MM.1S (cell line): Measurements from ENCODE around the gene HYDIN.
"Not testable (repeated sequence)": the region's sequence is repeated elsewhere in the genome, so short reads cannot be mapped to it uniquely, and the experiment has no call there.

Experiments
- DNase-seq: peaks from one replicate; pipeline ENCODE4 v3.0.0-alpha.2; 2015
- H2AFZ ChIP-seq: fragments of 300-600 bp; sonication (generic); 2 replicates; pipeline ENCODE4 v1.6.0; 2016; ENCODE audit warnings: antibody characterized with exemption, low read length
- H3F3A ChIP-seq: fragments of 300-600 bp; sonication (generic); 2 replicates; pipeline ENCODE4 v1.6.1; 2016; ENCODE audit warnings: mild to moderate bottlenecking, antibody characterized with exemption, low read length, moderate library complexity, mixed read lengths; ENCODE audit not compliant: insufficient read depth
- H3K27ac ChIP-seq: fragments of 300-600 bp; sonication (generic); 2 replicates; pipeline ENCODE4 v1.5.1; 2016; ENCODE audit warnings: mild to moderate bottlenecking, low read length
- H3K27me3 ChIP-seq: fragments of 300-600 bp; sonication (generic); replicated peaks from 2 replicates; pipeline ENCODE4 v1.6.0; 2016; ENCODE audit warnings: low read length; ENCODE audit not compliant: insufficient read depth
- H3K36me3 ChIP-seq: fragments of 300-600 bp; sonication (generic); replicated peaks from 2 replicates; pipeline ENCODE4 v1.6.1; 2016; ENCODE audit warnings: mild to moderate bottlenecking, low read length, mixed read lengths; ENCODE audit not compliant: insufficient read depth
- H3K4me1 ChIP-seq: fragments of 300-600 bp; sonication (generic); 2 replicates; pipeline ENCODE4 v1.6.1; 2016; ENCODE audit warnings: low read length, mixed read lengths
- H3K4me2 ChIP-seq: fragments of 300-600 bp; sonication (generic); 2 replicates; pipeline ENCODE4 v1.6.0; 2016; ENCODE audit warnings: low read depth, low read length
- H3K4me3 ChIP-seq: fragments of 300-600 bp; sonication (generic); 2 replicates; pipeline ENCODE4 v1.5.1; 2016; ENCODE audit warnings: low read length, mixed read lengths
- H3K79me2 ChIP-seq: fragments of 300-600 bp; sonication (generic); 2 replicates; pipeline ENCODE4 v1.6.1; 2016; ENCODE audit warnings: mixed run types, low read length, mixed read lengths
- H3K9ac ChIP-seq: fragments of 300-600 bp; sonication (generic); 2 replicates; pipeline ENCODE4 v1.6.1; 2016; ENCODE audit warnings: low read length, mixed read lengths
- H3K9me2 ChIP-seq: fragments of 300-600 bp; sonication (generic); replicated peaks from 2 replicates; pipeline ENCODE4 v1.6.1; 2016; ENCODE audit warnings: mild to moderate bottlenecking, low read length, mixed read lengths; ENCODE audit not compliant: insufficient read depth
- H3K9me3 ChIP-seq: fragments of 300-600 bp; sonication (generic); replicated peaks from 2 replicates; pipeline ENCODE4 v1.6.1; 2016; ENCODE audit warnings: mild to moderate bottlenecking, low read length, mixed read lengths; ENCODE audit not compliant: insufficient read depth
- H4K20me1 ChIP-seq: fragments of 300-600 bp; sonication (generic); 2 replicates; pipeline ENCODE4 v1.6.1; 2016; ENCODE audit warnings: mild to moderate bottlenecking, low read length, moderate library complexity, mixed read lengths; ENCODE audit not compliant: insufficient read depth

The HYDIN gene

GRCh38 chr16:70936781-70937525 lies 293.6 kb downstream of the HYDIN start:
- not testable (repeated sequence) for H3K27ac ChIP-seq, H3K9me2 ChIP-seq, H4K20me1 ChIP-seq, H3K4me3 ChIP-seq, H3K9ac ChIP-seq, DNase-seq, H2AFZ ChIP-seq, H3K79me2 ChIP-seq, H3K27me3 ChIP-seq, H3K9me3 ChIP-seq, H3F3A ChIP-seq, H3K4me2 ChIP-seq, H3K36me3 ChIP-seq, H3K4me1 ChIP-seq

DNA sequence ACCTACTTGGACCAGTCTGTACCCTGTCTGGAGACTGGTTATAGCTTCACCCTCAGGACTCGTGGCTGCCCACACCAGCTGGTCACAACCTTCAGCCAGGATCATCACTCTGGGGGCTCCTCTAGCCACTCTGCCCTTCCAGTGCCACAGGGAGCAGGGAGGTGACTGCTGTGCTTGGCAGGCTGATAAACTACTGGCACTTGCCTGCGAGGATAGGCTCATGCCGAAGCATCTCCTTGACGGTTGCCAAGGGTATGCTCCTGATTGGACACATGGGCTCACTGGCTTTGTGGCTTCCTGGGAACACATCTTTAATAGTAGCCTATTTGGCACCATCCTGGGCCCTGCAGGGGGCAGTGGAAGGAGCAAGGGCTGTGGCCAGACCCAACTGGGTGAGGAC lies 295.2 kb downstream of the HYDIN start:
- not testable (repeated sequence) for H3K79me2 ChIP-seq, H3K4me2 ChIP-seq, H3K9me3 ChIP-seq, H2AFZ ChIP-seq, H3K4me1 ChIP-seq, H3K36me3 ChIP-seq, H3K9ac ChIP-seq, H3K27me3 ChIP-seq, H3K27ac ChIP-seq, H3K4me3 ChIP-seq, H4K20me1 ChIP-seq, H3F3A ChIP-seq, DNase-seq, H3K9me2 ChIP-seq

DNA sequence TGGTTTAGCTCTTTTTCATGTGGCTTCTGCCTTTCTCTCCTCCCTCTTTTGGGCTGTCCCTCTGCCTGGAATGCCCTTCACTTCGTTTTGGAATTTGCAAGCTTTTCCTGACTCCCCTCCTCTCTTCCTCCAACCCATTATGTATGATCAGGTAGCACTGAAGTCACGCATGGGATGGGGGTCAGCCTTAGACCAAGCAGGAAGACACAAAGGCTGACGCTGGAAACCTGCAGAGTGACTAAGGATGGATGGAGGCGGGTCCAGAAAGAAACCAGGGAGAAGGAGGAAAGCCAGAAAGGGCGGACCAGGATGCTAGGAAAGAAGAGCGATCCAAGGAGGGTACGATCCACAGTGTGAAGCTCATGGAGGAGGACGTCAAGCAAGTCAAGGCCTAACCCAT lies 296.8 kb downstream of the HYDIN start:
- not testable (repeated sequence) for H3K4me1 ChIP-seq, H3K36me3 ChIP-seq, H2AFZ ChIP-seq, H3K9me2 ChIP-seq, H3K27ac ChIP-seq, H3K79me2 ChIP-seq, H3F3A ChIP-seq, H3K9ac ChIP-seq, H3K27me3 ChIP-seq, H3K4me2 ChIP-seq, H3K9me3 ChIP-seq, H3K4me3 ChIP-seq, DNase-seq, H4K20me1 ChIP-seq

GRCh38 chr16:70930757-70931156 lies 299.8 kb downstream of the HYDIN start:
- not testable (repeated sequence) for H3K9me3 ChIP-seq, H3K27ac ChIP-seq, H3K9me2 ChIP-seq, H3K9ac ChIP-seq, H3F3A ChIP-seq, DNase-seq, H3K36me3 ChIP-seq, H4K20me1 ChIP-seq, H3K4me3 ChIP-seq, H3K4me1 ChIP-seq, H3K27me3 ChIP-seq, H3K79me2 ChIP-seq, H2AFZ ChIP-seq, H3K4me2 ChIP-seq

DNA sequence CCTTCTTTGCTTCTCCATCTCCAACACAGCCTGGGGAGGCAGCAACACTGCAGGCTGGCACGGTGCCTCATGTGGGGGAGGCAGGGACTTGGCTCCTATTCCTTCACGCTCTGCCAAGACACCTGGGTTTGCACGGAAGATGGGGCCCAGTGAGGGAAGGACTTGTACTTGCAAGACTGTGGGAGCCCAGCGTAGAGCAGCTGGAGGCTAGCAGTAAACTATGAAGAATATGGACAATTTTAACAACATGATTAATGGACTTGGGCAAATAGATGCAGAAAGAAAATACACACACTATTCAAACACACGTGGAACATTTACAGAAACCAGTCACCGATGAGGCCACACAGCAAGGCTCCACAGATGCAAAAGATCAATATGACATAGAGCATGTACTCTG lies 308.4 kb downstream of the HYDIN start:
- DNase-seq, H3K9me2 ChIP-seq: not testable (repeated sequence)

DNA sequence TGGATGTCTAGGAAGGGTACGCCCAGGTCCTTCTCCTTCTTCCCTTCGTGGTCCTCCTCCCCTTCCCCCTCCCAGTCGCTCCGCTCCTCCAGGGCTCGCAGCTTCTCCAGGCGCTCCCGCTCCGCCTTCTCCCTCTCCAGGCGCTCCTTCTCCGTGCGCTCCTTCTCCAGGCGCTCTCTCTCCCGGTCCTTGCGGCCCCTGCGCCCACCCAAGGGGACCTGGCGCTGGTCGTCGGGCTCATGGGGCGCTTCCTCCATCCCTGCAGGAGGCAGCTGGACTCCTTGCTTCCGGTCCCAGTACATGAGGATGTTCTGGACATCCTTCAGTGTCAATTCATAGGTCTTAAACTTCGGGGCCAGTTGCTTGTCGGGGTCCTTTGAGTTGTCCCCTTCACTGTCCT lies 309.9 kb downstream of the HYDIN start:
- not testable (repeated sequence) for H3K4me3 ChIP-seq, H3K4me1 ChIP-seq, H3K4me2 ChIP-seq, H3K9me2 ChIP-seq, H3K9me3 ChIP-seq, H2AFZ ChIP-seq, DNase-seq, H3K36me3 ChIP-seq, H3K79me2 ChIP-seq, H3K9ac ChIP-seq, H3F3A ChIP-seq, H4K20me1 ChIP-seq, H3K27ac ChIP-seq, H3K27me3 ChIP-seq

More for the DNA sequence above, 308.4 kb downstream of the HYDIN start:
- not testable (repeated sequence) for H3K27me3 ChIP-seq, H3K4me1 ChIP-seq, H3K36me3 ChIP-seq, H2AFZ ChIP-seq, H3K4me2 ChIP-seq, H3K9ac ChIP-seq, H3F3A ChIP-seq, H4K20me1 ChIP-seq, H3K4me3 ChIP-seq, H3K9me3 ChIP-seq, H3K79me2 ChIP-seq, H3K27ac ChIP-seq

- not testable (repeated sequence) for DNase-seq, H4K20me1 ChIP-seq, H3K4me2 ChIP-seq, H3K27me3 ChIP-seq, H3K79me2 ChIP-seq, H3K36me3 ChIP-seq, H3K27ac ChIP-seq, H2AFZ ChIP-seq, H3K9me2 ChIP-seq, H3K9ac ChIP-seq, H3K4me1 ChIP-seq, H3K4me3 ChIP-seq, H3F3A ChIP-seq, H3K9me3 ChIP-seq
These were observed 342.3 kb downstream of the HYDIN start for GRCh38 chr16:70888208-70888607.

DNA sequence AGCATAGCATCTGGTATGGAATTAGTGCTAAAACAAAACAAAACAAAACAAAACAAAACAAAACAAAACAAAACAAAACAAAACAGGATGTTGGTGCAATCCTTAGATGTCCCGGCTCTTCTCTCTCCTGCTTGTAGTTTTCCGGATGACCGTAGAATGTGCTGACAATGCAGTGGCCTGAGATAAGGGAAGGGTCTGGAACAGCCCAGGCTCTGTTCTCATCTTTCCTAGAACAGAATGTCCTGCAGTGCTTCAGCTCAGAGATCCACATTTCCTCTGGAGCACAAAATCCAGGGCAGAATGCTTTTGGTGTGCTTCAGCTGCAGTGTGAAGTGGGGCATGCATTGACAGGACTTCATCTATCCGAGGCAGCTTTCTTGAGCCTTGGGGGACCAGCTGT lies 345.9 kb downstream of the HYDIN start:
- H3F3A ChIP-seq, DNase-seq, H3K4me1 ChIP-seq, H3K36me3 ChIP-seq, H3K27ac ChIP-seq, H3K9me2 ChIP-seq, H2AFZ ChIP-seq, H3K9ac ChIP-seq, H3K9me3 ChIP-seq, H3K4me2 ChIP-seq, H4K20me1 ChIP-seq, H3K27me3 ChIP-seq, H3K4me3 ChIP-seq, H3K79me2 ChIP-seq: not testable (repeated sequence)
